K562 (cell line): Measurements from ENCODE around the gene PRKAR2B. TPM values are rescaled to one million over a fixed set of nuclear protein-coding genes. Genes with fewer than 3 reads are reported as not detected.

Experiments
- ATAC-seq: fragments of 200-7000 bp; cut with Tn5 transposase; 3 replicates; pipeline ENCODE4 v1.9.1; 2020; ENCODE audit warnings: moderate library complexity
- BruUV-seq: library from RNA; stranded (reverse); fragments of 400-500 nt; replicated peaks from 2 replicates; lab custom pipeline; 2021; lab: Mats Ljungman, UMichigan
- CTCF ChIA-PET: fragments of 300-600 bp; formaldehyde crosslinking; extraction: SDS; loops from one replicate; lab custom pipeline; 2021; ENCODE audit warnings: low intra/inter-chr PET ratio; lab: Yijun Ruan, JAX
- POLR2A ChIA-PET: fragments of 300-600, 350-650 bp; sonication (Branson Sonifier 250); formaldehyde crosslinking; extraction: SDS; loops from one replicate; lab custom pipeline; 2021; ENCODE audit warnings: antibody characterized with exemption, inconsistent platforms; lab: Yijun Ruan, JAX
- DNase-seq, 4 experiments: peaks; one replicate each; pipeline versions ENCODE4 v3.0.0 to v3.0.0-alpha.2; 2011 to 2018; ENCODE audit warnings: low spot score in 3 of 4, mixed read lengths in 3 of 4; ENCODE audit errors: extremely low read depth in 1 of 4
- FAIRE-seq: peaks from 2 replicates; lab custom pipeline; 2011; peaks lifted over from hg19 to GRCh38; lab: Jason Lieb, UNC
- H2AFZ ChIP-seq: 2 replicates; pipeline ENCODE4 v1.6.0; 2011; ENCODE audit warnings: low read depth, low read length, control low read depth, inconsistent platforms
- H3K27ac ChIP-seq: fragments of 200-600 bp; 3 replicates; pipeline ENCODE4 v1.8.0; 2011; ENCODE audit warnings: low read depth, mild to moderate bottlenecking, control low read depth, inconsistent platforms, low read length, moderate library complexity, mixed read lengths; ENCODE audit errors: extremely low read depth
- H3K27me3 ChIP-seq, 2 experiments: fragments of 300-600 bp in 1 of 2; 2 replicates in 1 of 2; 3 replicates in 1 of 2; pipeline versions ENCODE4 v1.6.0 to v1.8.0; 2011; ENCODE audit warnings: inconsistent platforms in 2 of 2, low read length in 2 of 2, mild to moderate bottlenecking in 1 of 2, mixed read lengths in 1 of 2, moderate library complexity in 1 of 2; ENCODE audit not compliant: control insufficient read depth in 2 of 2, insufficient read depth in 2 of 2
- H3K36me3 ChIP-seq: fragments of 300-600 bp; 3 replicates; pipeline ENCODE4 v1.8.0; 2011; ENCODE audit warnings: mild to moderate bottlenecking, low read length, inconsistent platforms; ENCODE audit not compliant: control insufficient read depth, insufficient read depth
- H3K4me1 ChIP-seq, 2 experiments: fragments of 200-600 bp in 1 of 2; replicated peaks in 1 of 2; 2 replicates in 1 of 2; 3 replicates in 1 of 2; pipeline versions ENCODE4 v1.5.1 to v1.8.0; 2011; ENCODE audit warnings: inconsistent platforms in 2 of 2, low read length in 2 of 2, mild to moderate bottlenecking in 1 of 2, mixed read lengths in 1 of 2, moderate library complexity in 1 of 2; ENCODE audit not compliant: control insufficient read depth in 2 of 2, insufficient read depth in 2 of 2
- H3K4me2 ChIP-seq: 2 replicates; pipeline ENCODE4 v1.6.1; 2011; ENCODE audit warnings: low read length, control low read depth, inconsistent platforms, mixed read lengths; ENCODE audit not compliant: insufficient read depth
- H3K4me3 ChIP-seq: fragments of 200-600 bp; sonication (generic), shearing (Covaris generic); 2 replicates; pipeline ENCODE4 v1.5.1; 2016; ENCODE audit warnings: control low read depth, inconsistent platforms
- H3K79me2 ChIP-seq: fragments of 200-600 bp; 3 replicates; pipeline ENCODE4 v1.8.0; 2011; ENCODE audit warnings: low read length, inconsistent platforms; ENCODE audit not compliant: control insufficient read depth, insufficient read depth
- H3K9ac ChIP-seq, 2 experiments: 2 replicates each; pipeline versions ENCODE4 v1.6.0 to v1.6.1; 2011; ENCODE audit warnings: low read depth in 2 of 2, low read length in 2 of 2, control low read depth in 1 of 2, inconsistent platforms in 1 of 2, mild to moderate bottlenecking in 1 of 2, mixed read lengths in 1 of 2; ENCODE audit not compliant: insufficient read depth in 1 of 2
- H3K9me1 ChIP-seq: one replicate; pipeline ENCODE4 v1.6.0; 2011; ENCODE audit warnings: inconsistent platforms, mild to moderate bottlenecking, low read length, moderate library complexity; ENCODE audit not compliant: control insufficient read depth, insufficient read depth
- H3K9me3 ChIP-seq: replicated peaks from 2 replicates; pipeline ENCODE4 v1.5.1; 2011; ENCODE audit warnings: low read depth, low read length, inconsistent platforms; ENCODE audit not compliant: control insufficient read depth, insufficient read depth
- H4K20me1 ChIP-seq: replicated peaks from 2 replicates; pipeline ENCODE4 v1.6.1; 2011; ENCODE audit warnings: low read length, inconsistent platforms, mixed read lengths; ENCODE audit not compliant: control insufficient read depth, insufficient read depth
- POLR2AphosphoS2 ChIP-seq: IDR thresholded peaks from 2 replicates; pipeline ENCODE4 v1.6.1; 2012; ENCODE audit warnings: low read length, improper control_type of control experiment
- POLR2AphosphoS5 ChIP-seq: IDR thresholded peaks from 2 replicates; pipeline ENCODE4 v1.6.1; 2011; ENCODE audit warnings: mild to moderate bottlenecking, low read depth, low read length, moderate library complexity; ENCODE audit not compliant: control insufficient read depth, insufficient read depth
- RFX1 ChIP-seq: fragments of 450-650 bp; IDR thresholded peaks from 2 replicates; pipeline ENCODE4 v1.6.1; 2016; ENCODE audit warnings: mild to moderate bottlenecking, moderate library complexity
- ZFX ChIP-seq: sonication (generic); formaldehyde crosslinking; IDR thresholded peaks from 2 replicates; pipeline ENCODE4 v1.8.0; 2022; ENCODE audit warnings: mild to moderate bottlenecking, missing genetic modification reagents, moderate library complexity
- WGBS: fragments of 100-300 bp; shearing (Covaris generic); methylation state at CpG from one replicate; pipeline ENCODE4 v1.1.6; 2016; ENCODE audit warnings: low coverage, mixed read lengths; ENCODE audit not compliant: insufficient coverage; ENCODE audit errors: missing lambda C conversion rate; 5-methylcytosine and 5-hydroxymethylcytosine counted together
- in situ Hi-C: fragments of 300-500 bp; cut with MboI; formaldehyde crosslinking; loops from 4 replicates; pipeline ENCODE4 v1.15.0; 2018; ENCODE audit warnings: inconsistent platforms, mixed read lengths
- intact Hi-C: fragments of 100-400 bp; cut with micrococcal nuclease; formaldehyde crosslinking; loops from 2 replicates; pipeline ENCODE4 v1.14.2; 2022
- polyA plus RNA-seq, 8 experiments: library from polyadenylated mRNA; depleted of rRNA in 4 of 8; stranded (reverse) in 5 of 8; unstranded in 3 of 8; fragments of >200 nt; fragmentation: Nextera tagmentation in 2 of 8; fragmentation: Illumina TruSeq in 1 of 8; extraction: Ambion mirVana in 2 of 8; extraction: Trizol in 1 of 8; gene quantifications; 2 replicates each; pipeline versions ENCODE4 v1.2.1 to v1.2.3, GENCODE V29; 2011 to 2014; ENCODE audit warnings: inconsistent platforms in 1 of 8, missing spikeins in 1 of 8
- total RNA-seq, 7 experiments: library from RNA; depleted of rRNA in 6 of 7; stranded (reverse); fragments of >200 nt in 6 of 7; fragmentation: Illumina TruSeq in 2 of 7; extraction: Trizol in 2 of 7; gene quantifications; 2 replicates each; pipeline versions ENCODE4 v1.2.1 to v1.2.3, GENCODE V29; 2011 to 2021; ENCODE audit warnings: low replicate concordance in 1 of 7
- TF ChIP-seq, protein P1 (sequence below), 3 experiments: fragments of 200-800 bp in 1 of 3; fragments of 250-450 bp in 1 of 3; fragments of 450-650 bp in 1 of 3; sonication (Bioruptor Pico) in 1 of 3; sonication (Bioruptor generic) in 1 of 3; formaldehyde crosslinking in 1 of 3; IDR thresholded peaks; 2 replicates each; pipeline versions ENCODE4 v1.6.1 to v1.8.0; 2016 to 2022; ENCODE audit warnings: mild to moderate bottlenecking in 2 of 3, missing genetic modification characterization in 2 of 3, missing compliant biosample characterization in 1 of 3, moderate library complexity in 1 of 3

Gene PRKAR2B
- total and polyA plus RNA-seq, 9 of the 15 experiments (the other 6 are each of a cell fraction or from before 2014, with no cell fraction given): 59.0 to 173 (median 129) TPM

DNA sequence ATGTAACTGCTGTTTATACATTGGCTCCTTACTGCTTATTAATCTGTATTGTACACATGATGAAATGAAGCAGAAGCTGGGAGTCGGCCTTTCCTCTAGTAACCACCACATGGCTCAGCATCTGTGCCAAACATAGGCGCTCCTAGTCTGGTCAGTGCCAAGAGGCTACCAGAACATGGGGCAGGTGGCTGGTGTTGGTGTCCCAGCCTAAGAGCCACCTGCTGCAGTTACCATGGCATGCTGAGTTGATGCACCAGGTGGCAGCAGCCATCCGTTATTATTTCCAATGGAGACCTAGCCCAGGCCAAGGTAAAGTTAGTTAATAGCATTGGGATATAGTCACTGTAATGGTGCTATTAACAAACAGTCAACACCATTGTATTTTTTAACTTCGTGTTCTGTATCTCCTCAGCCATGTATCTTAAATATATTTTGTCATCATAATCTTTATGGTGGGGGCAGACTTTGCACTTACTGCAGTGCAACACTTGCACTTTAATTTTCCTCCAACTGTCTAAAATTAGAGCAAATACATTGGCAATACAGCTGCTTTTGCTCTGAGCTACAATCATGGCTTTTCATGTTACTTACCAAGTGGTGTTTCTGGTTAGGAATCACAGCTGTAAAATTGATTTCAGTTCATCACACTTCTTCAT is 157.4 kb downstream of the PRKAR2B start (continued):
- TF ChIP-seq, protein P1, sequence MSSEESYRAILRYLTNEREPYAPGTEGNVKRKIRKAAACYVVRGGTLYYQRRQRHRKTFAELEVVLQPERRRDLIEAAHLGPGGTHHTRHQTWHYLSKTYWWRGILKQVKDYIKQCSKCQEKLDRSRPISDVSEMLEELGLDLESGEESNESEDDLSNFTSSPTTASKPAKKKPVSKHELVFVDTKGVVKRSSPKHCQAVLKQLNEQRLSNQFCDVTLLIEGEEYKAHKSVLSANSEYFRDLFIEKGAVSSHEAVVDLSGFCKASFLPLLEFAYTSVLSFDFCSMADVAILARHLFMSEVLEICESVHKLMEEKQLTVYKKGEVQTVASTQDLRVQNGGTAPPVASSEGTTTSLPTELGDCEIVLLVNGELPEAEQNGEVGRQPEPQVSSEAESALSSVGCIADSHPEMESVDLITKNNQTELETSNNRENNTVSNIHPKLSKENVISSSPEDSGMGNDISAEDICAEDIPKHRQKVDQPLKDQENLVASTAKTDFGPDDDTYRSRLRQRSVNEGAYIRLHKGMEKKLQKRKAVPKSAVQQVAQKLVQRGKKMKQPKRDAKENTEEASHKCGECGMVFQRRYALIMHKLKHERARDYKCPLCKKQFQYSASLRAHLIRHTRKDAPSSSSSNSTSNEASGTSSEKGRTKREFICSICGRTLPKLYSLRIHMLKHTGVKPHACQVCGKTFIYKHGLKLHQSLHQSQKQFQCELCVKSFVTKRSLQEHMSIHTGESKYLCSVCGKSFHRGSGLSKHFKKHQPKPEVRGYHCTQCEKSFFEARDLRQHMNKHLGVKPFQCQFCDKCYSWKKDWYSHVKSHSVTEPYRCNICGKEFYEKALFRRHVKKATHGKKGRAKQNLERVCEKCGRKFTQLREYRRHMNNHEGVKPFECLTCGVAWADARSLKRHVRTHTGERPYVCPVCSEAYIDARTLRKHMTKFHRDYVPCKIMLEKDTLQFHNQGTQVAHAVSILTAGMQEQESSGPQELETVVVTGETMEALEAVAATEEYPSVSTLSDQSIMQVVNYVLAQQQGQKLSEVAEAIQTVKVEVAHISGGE (CRISPR knock-in tag; IDR thresholded peaks at IDR 0.05): peak in 1 of 3 experiments; percentile 19; a peak in 1 of 6 replicates

GRCh38 chr7:107203607-107204006 is 159.1 kb downstream of the PRKAR2B start:
- TF ChIP-seq POLR2AphosphoS2 (peak; percentile 79; the same call in 1 of the 2 replicates), RFX1 (peak; percentile 86), ZFX (CRISPR knock-in tag) (no peak), POLR2AphosphoS5 (peak; percentile 5; the same call in 1 of the 2 replicates)
- no TSS peak for BruUV-seq

More at GRCh38 chr7:107203607-107204006, 159.1 kb downstream of the PRKAR2B start:
- H4K20me1 ChIP-seq: no peaks in the 10 kb centered on the region
- H3K9me3 ChIP-seq: no peaks in the 10 kb centered on the region
- intact Hi-C loops: loop anchor here (5.0 kb wide), 3 partner anchors 256 to 944 kb away; no protein-coding TSS in a partner anchor
- 85% methylated on average over 7 of the region's 7 CpGs for WGBS
- no peak overlapping the region for H2AFZ ChIP-seq
- POLR2A ChIA-PET: interaction anchor here (0.6 to 2.5 kb wide), 7 partner anchors 9 to 32 kb away, joined by 3 to 9 read pairs (median 4); no protein-coding TSS in a partner anchor
- peaks cover 79% of the 10 kb centered on the region for H3K36me3 ChIP-seq
- H3K4me1 ChIP-seq: peaks cover 2 to 7% of the 10 kb centered on the region in 2 experiments; a peak in 2 of 5 replicates
- FAIRE-seq (no peak), DNase-seq (no peak), ATAC-seq (no peak)
- H3K9me1 ChIP-seq: no peaks in the 10 kb centered on the region
- no peaks in the 10 kb centered on the region for H3K79me2 ChIP-seq
- no peak overlapping the region for H3K4me2 ChIP-seq
- CTCF ChIA-PET: interaction anchor here (3.2 kb wide), 1 partner anchor 521 kb away, joined by 14 read pairs; no protein-coding TSS in a partner anchor
- H3K4me3 ChIP-seq: no peak overlapping the region
- H3K27me3 ChIP-seq: no peaks in the 10 kb centered on the region
- H3K9ac ChIP-seq: no peak overlapping the region
- H3K27ac ChIP-seq: no peak overlapping the region
- in situ Hi-C loops: loop anchor here (25.0 kb wide), 1 partner anchor 934 kb away; the partner anchor contains the start of gene LAMB4
